Sigmoid colon (tissue), 7 donors: ENCODE measurements around the gene TNFRSF17. TPM values are rescaled to one million over a fixed set of nuclear protein-coding genes. Genes with fewer than 3 reads are reported as not detected.

Experiments used
- DNase-seq: peaks from one replicate; pipeline ENCODE4 v3.0.0-alpha.2; 2019
- H3K27ac ChIP-seq, 4 donors: fragments of 200-600 bp; sonication (generic); one replicate each; pipeline ENCODE4 v1.5.1; 2016 to 2019; ENCODE audit warnings: mild to moderate bottlenecking in 1 of 4
- H3K27me3 ChIP-seq, 3 donors: fragments of 200-600 bp; sonication (generic); one replicate each; pipeline ENCODE4 v1.5.1; 2019; ENCODE audit warnings: mild to moderate bottlenecking in 1 of 3
- H3K36me3 ChIP-seq, 4 donors: fragments of 200-600 bp; sonication (generic); one replicate each; pipeline ENCODE4 v1.5.1; 2016 to 2019
- H3K4me1 ChIP-seq, 4 donors: fragments of 200-600 bp; sonication (generic); one replicate each; pipeline ENCODE4 v1.5.1; 2017 to 2019
- H3K4me3 ChIP-seq, 4 donors: fragments of 200-600 bp; sonication (generic); one replicate each; pipeline ENCODE4 v1.5.1; 2017 to 2019; ENCODE audit warnings: mild to moderate bottlenecking in 2 of 4, moderate library complexity in 1 of 4
- H3K9me3 ChIP-seq, 4 donors: fragments of 200-600 bp in 3 of 4; sonication (generic) in 3 of 4; one replicate each; pipeline versions ENCODE4 v1.5.1 to v1.6.1; 2013 to 2019
- CTCF ChIP-seq, 4 experiments: fragments of 450-650 bp in 3 of 4; fragments of 200-600 bp in 1 of 4; IDR thresholded peaks; one replicate each; pipeline ENCODE4 v1.5.1; 2016 to 2019; ENCODE audit warnings: antibody characterized with exemption in 4 of 4, mild to moderate bottlenecking in 3 of 4, moderate library complexity in 2 of 4
- EP300 ChIP-seq, 4 donors: sonication (generic); formaldehyde crosslinking; IDR thresholded peaks; one replicate each; pipeline ENCODE4 v1.6.1; 2017; ENCODE audit warnings: antibody characterized with exemption in 4 of 4
- POLR2A ChIP-seq, 2 donors: fragments of 450-650 bp; IDR thresholded peaks; one replicate each; pipeline ENCODE4 v1.6.1; 2016; ENCODE audit warnings: antibody characterized with exemption in 2 of 2, mild to moderate bottlenecking in 2 of 2, moderate library complexity in 2 of 2
- POLR2AphosphoS5 ChIP-seq, 4 donors: sonication (generic); formaldehyde crosslinking; IDR thresholded peaks; one replicate each; pipeline ENCODE4 v1.6.1; 2017; ENCODE audit warnings: antibody characterized with exemption in 4 of 4
- WGBS, 2 donors: extraction: QIAGEN DNeasy Blood & Tissue Kit; methylation state at CpG; one replicate each; pipeline ENCODE4 v1.1.7; 2013; 5-methylcytosine and 5-hydroxymethylcytosine counted together
- intact Hi-C: fragments of 100-400 bp; cut with DNase I; formaldehyde crosslinking; loops from one replicate; pipeline ENCODE4 v1.15.1; 2023
- polyA plus RNA-seq, 3 donors: library from polyadenylated mRNA; stranded (reverse); fragments of 200-250 nt; gene quantifications; one replicate each; pipeline ENCODE4 v1.2.3, GENCODE V29; 2013
- total RNA-seq, 4 donors: library from RNA; depleted of rRNA; stranded (reverse); fragments of >200 nt; gene quantifications; one replicate each; pipeline ENCODE4 v1.1.0, GENCODE V29; 2016
- donor health status: healthy with polysubstance abuse.
- donor health status: Bipolar disorder and iron deficiency.
- donor health status: healthy.

Gene TNFRSF17
- total and polyA plus RNA-seq, 7 donors, result 1.8 to 3.8 (median 1.8) TPM; not detected in 4

GRCh38 chr16:11979013-11979672, 14.1 kb downstream of the TNFRSF17 start:
- WGBS, 2 donors, result 76 to 88% methylated on average over 9 of the region's 9 CpGs
- TF ChIP-seq CTCF (IDR thresholded peaks at IDR 0.05), result no peak
- no peak for TF ChIP-seq EP300 (IDR thresholded peaks at IDR 0.05)
- no peak for TF ChIP-seq POLR2A (IDR thresholded peaks at IDR 0.05)
- TF ChIP-seq POLR2AphosphoS5 (IDR thresholded peaks at IDR 0.05), result no peak
- Histone ChIP-seq H3K4me1 (peaks cover 0 to 29% (median 23%) of the 10 kb centered on the region in 4 donors), H3K36me3 (no peaks in the 10 kb centered on the region), H3K27ac (no peak overlapping the region), H3K9me3 (no peaks in the 10 kb centered on the region), H3K4me3 (no peak overlapping the region), H3K27me3 (no peaks in the 10 kb centered on the region)
- intact Hi-C loops, result loop anchor here (5.0 kb wide), 3 partner anchors 88 to 182 kb away; partner anchors contain the start of genes RSL1D1 and ZC3H7A
- DNase-seq, result no peak

GRCh38 chr16:11980136-11980844, 15.3 kb downstream of the TNFRSF17 start:
- TF ChIP-seq EP300 (IDR thresholded peaks at IDR 0.05), result no peak
- Histone ChIP-seq H3K9me3 (no peaks in the 10 kb centered on the region), H3K36me3 (no peaks in the 10 kb centered on the region), H3K4me3 (no peak overlapping the region), H3K4me1 (peaks cover 0 to 29% (median 23%) of the 10 kb centered on the region in 4 donors), H3K27me3 (no peaks in the 10 kb centered on the region), H3K27ac (no peak overlapping the region)
- intact Hi-C loops, result no loop called here
- DNase-seq, result no peak
- WGBS, 2 donors, result 74 to 83% methylated on average over 5 of the region's 5 CpGs

GRCh38 chr16:11985250-11985649, 20.2 kb downstream of the TNFRSF17 start:
- no peaks in the 10 kb centered on the region for H3K9me3 ChIP-seq
- TF ChIP-seq POLR2A (IDR thresholded peaks at IDR 0.05), result no peak
- no peak for TF ChIP-seq EP300 (IDR thresholded peaks at IDR 0.05)
- TF ChIP-seq CTCF (IDR thresholded peaks at IDR 0.05), result no peak
- no peak for TF ChIP-seq POLR2AphosphoS5 (IDR thresholded peaks at IDR 0.05)
- no peaks in the 10 kb centered on the region for H3K36me3 ChIP-seq
- no peak overlapping the region for H3K4me3 ChIP-seq
- intact Hi-C loops, result no loop called here
- H3K27me3 ChIP-seq, result no peaks in the 10 kb centered on the region
- H3K27ac ChIP-seq, result no peak overlapping the region
- DNase-seq, result no peak
- H3K4me1 ChIP-seq, result no peaks in the 10 kb centered on the region
- WGBS, 2 donors, result 84 to 88% methylated on average over 5 of the region's 5 CpGs

GRCh38 chr16:11986521-11987057, 21.6 kb downstream of the TNFRSF17 start:
- no peaks in the 10 kb centered on the region for H3K36me3 ChIP-seq
- intact Hi-C loops, result no loop called here
- H3K27ac ChIP-seq, result no peak overlapping the region
- no peaks in the 10 kb centered on the region for H3K4me1 ChIP-seq
- H3K9me3 ChIP-seq, result no peaks in the 10 kb centered on the region
- no peak for DNase-seq
- TF ChIP-seq CTCF (IDR thresholded peaks at IDR 0.05), result no peak
- TF ChIP-seq POLR2AphosphoS5 (IDR thresholded peaks at IDR 0.05), result no peak
- no peak for TF ChIP-seq POLR2A (IDR thresholded peaks at IDR 0.05)
- TF ChIP-seq EP300 (IDR thresholded peaks at IDR 0.05), result no peak
- no peaks in the 10 kb centered on the region for H3K27me3 ChIP-seq
- WGBS, 2 donors, result 89 to 91% methylated on average over 12 of the region's 12 CpGs
- no peak overlapping the region for H3K4me3 ChIP-seq

- intact Hi-C loops, result no loop called here
- H3K27me3 ChIP-seq, result no peaks in the 10 kb centered on the region
Observed at GRCh38 chr16:11988258-11988978, 23.4 kb downstream of the TNFRSF17 start.

More at GRCh38 chr16:11988258-11988978, 23.4 kb downstream of the TNFRSF17 start:
- no peaks in the 10 kb centered on the region for H3K4me1 ChIP-seq
- no peak overlapping the region for H3K27ac ChIP-seq
- no peak overlapping the region for H3K4me3 ChIP-seq
- no peaks in the 10 kb centered on the region for H3K36me3 ChIP-seq
- TF ChIP-seq POLR2AphosphoS5 (IDR thresholded peaks at IDR 0.05) (no peak), EP300 (IDR thresholded peaks at IDR 0.05) (no peak), CTCF (IDR thresholded peaks at IDR 0.05) (no peak), POLR2A (IDR thresholded peaks at IDR 0.05) (no peak)
- no peaks in the 10 kb centered on the region for H3K9me3 ChIP-seq
- no peak for DNase-seq
- WGBS, 2 donors, result 74 to 75% methylated on average over 5 of the region's 5 CpGs
